H1 (cell line): ENCODE data around the gene TMTC2. TPM values are rescaled to one million over a fixed set of nuclear protein-coding genes. Genes with fewer than 3 reads are reported as not detected.

ENCODE experiments used
- EGR1 ChIP-seq: IDR thresholded peaks from 2 replicates; pipeline ENCODE4 v1.6.1; 2011; ENCODE audit warnings: low read depth, low read length, borderline replicate concordance
- TBP ChIP-seq: IDR thresholded peaks from 2 replicates; pipeline ENCODE4 v1.6.1; 2011; ENCODE audit warnings: low read depth, low read length, improper control_type of control experiment
- polyA plus RNA-seq, 7 experiments: library from polyadenylated mRNA; depleted of rRNA in 3 of 7; stranded (reverse) in 5 of 7; unstranded in 2 of 7; fragments of >200 nt in 5 of 7; fragments of 200-250 nt in 2 of 7; gene quantifications; 1 replicate in 5 of 7; 2 replicates in 1 of 7; 4 replicates in 1 of 7; pipeline versions ENCODE4 v1.2.1 to v1.2.3, GENCODE V29; 2011 to 2013; ENCODE audit warnings: missing spikeins in 2 of 7, mixed read lengths in 2 of 7
- total RNA-seq: library from RNA; stranded (reverse); fragmentation: NEBNext Ultra II Directional; extraction: Animal tissue kit (Norgen Biotek cat#: 25700); gene quantifications from 2 replicates; pipeline ENCODE4 v1.2.1, GENCODE V29; 2021
- TF ChIP-seq, protein P1 (sequence below): fragments of 300-600 bp; sonication (generic); IDR thresholded peaks from 2 replicates; pipeline ENCODE4 v1.7.1; 2012; ENCODE audit warnings: low read length, moderate library complexity, mild to moderate bottlenecking, inconsistent platforms; ENCODE audit not compliant: insufficient replicate concordance

The TMTC2 gene
- total and polyA plus RNA-seq, 2 of the 8 experiments (the other 6 are each of a cell fraction or from before 2014, with no cell fraction given), result 2.3 to 3.9 TPM

DNA sequence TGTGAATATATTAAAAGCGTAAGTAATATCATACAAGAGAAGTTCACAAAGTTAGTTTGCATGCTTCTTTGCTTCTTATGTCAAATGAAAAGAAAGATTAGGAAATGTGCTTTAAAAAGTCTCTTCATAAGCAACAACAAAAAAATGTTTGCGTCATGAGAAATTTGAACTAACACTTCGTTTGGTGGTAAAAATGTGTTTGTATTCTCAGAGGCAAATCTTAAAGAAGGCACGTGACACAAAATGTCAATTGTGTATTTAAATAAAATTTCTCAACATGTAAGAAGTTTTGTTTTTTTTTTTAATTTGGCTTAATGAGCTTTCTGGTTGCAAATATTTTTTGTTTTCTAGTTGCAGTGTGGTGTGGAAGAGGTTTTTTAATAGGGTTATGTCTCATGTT, 93.8 kb downstream of the TMTC2 start (continued):
- TF ChIP-seq, protein P1, sequence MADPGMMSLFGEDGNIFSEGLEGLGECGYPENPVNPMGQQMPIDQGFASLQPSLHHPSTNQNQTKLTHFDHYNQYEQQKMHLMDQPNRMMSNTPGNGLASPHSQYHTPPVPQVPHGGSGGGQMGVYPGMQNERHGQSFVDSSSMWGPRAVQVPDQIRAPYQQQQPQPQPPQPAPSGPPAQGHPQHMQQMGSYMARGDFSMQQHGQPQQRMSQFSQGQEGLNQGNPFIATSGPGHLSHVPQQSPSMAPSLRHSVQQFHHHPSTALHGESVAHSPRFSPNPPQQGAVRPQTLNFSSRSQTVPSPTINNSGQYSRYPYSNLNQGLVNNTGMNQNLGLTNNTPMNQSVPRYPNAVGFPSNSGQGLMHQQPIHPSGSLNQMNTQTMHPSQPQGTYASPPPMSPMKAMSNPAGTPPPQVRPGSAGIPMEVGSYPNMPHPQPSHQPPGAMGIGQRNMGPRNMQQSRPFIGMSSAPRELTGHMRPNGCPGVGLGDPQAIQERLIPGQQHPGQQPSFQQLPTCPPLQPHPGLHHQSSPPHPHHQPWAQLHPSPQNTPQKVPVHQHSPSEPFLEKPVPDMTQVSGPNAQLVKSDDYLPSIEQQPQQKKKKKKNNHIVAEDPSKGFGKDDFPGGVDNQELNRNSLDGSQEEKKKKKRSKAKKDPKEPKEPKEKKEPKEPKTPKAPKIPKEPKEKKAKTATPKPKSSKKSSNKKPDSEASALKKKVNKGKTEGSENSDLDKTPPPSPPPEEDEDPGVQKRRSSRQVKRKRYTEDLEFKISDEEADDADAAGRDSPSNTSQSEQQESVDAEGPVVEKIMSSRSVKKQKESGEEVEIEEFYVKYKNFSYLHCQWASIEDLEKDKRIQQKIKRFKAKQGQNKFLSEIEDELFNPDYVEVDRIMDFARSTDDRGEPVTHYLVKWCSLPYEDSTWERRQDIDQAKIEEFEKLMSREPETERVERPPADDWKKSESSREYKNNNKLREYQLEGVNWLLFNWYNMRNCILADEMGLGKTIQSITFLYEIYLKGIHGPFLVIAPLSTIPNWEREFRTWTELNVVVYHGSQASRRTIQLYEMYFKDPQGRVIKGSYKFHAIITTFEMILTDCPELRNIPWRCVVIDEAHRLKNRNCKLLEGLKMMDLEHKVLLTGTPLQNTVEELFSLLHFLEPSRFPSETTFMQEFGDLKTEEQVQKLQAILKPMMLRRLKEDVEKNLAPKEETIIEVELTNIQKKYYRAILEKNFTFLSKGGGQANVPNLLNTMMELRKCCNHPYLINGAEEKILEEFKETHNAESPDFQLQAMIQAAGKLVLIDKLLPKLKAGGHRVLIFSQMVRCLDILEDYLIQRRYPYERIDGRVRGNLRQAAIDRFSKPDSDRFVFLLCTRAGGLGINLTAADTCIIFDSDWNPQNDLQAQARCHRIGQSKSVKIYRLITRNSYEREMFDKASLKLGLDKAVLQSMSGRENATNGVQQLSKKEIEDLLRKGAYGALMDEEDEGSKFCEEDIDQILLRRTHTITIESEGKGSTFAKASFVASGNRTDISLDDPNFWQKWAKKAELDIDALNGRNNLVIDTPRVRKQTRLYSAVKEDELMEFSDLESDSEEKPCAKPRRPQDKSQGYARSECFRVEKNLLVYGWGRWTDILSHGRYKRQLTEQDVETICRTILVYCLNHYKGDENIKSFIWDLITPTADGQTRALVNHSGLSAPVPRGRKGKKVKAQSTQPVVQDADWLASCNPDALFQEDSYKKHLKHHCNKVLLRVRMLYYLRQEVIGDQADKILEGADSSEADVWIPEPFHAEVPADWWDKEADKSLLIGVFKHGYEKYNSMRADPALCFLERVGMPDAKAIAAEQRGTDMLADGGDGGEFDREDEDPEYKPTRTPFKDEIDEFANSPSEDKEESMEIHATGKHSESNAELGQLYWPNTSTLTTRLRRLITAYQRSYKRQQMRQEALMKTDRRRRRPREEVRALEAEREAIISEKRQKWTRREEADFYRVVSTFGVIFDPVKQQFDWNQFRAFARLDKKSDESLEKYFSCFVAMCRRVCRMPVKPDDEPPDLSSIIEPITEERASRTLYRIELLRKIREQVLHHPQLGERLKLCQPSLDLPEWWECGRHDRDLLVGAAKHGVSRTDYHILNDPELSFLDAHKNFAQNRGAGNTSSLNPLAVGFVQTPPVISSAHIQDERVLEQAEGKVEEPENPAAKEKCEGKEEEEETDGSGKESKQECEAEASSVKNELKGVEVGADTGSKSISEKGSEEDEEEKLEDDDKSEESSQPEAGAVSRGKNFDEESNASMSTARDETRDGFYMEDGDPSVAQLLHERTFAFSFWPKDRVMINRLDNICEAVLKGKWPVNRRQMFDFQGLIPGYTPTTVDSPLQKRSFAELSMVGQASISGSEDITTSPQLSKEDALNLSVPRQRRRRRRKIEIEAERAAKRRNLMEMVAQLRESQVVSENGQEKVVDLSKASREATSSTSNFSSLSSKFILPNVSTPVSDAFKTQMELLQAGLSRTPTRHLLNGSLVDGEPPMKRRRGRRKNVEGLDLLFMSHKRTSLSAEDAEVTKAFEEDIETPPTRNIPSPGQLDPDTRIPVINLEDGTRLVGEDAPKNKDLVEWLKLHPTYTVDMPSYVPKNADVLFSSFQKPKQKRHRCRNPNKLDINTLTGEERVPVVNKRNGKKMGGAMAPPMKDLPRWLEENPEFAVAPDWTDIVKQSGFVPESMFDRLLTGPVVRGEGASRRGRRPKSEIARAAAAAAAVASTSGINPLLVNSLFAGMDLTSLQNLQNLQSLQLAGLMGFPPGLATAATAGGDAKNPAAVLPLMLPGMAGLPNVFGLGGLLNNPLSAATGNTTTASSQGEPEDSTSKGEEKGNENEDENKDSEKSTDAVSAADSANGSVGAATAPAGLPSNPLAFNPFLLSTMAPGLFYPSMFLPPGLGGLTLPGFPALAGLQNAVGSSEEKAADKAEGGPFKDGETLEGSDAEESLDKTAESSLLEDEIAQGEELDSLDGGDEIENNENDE, result no peak
- TF ChIP-seq EGR1, result no peak
- no peak for TF ChIP-seq TBP
